AG04450 (cell line): Measurements from ENCODE around the gene SIDT1. TPM values are rescaled to one million over a fixed set of nuclear protein-coding genes. Genes with fewer than 3 reads are reported as not detected.
"Not testable (repeated sequence)": the region's sequence is repeated elsewhere in the genome, so short reads cannot be mapped to it uniquely, and the experiment has no call there.

Source experiments
- CTCF ChIA-PET: fragments of 300-600, 350-600 bp; formaldehyde crosslinking; extraction: SDS; loops from one replicate; lab custom pipeline; 2022; ENCODE audit warnings: antibody characterized with exemption, inconsistent platforms; lab: Charles Lee
- POLR2A ChIA-PET: fragments of 350-600 bp; formaldehyde crosslinking; extraction: SDS; loops from one replicate; lab custom pipeline; 2021; ENCODE audit warnings: antibody characterized with exemption, inconsistent platforms; lab: Yijun Ruan, JAX
- DNase-seq: peaks from one replicate; pipeline ENCODE4 v3.0.0-alpha.2; 2011; ENCODE audit warnings: low read depth, low spot score
- H3K27ac ChIP-seq: one replicate; pipeline ENCODE4 v1.5.1; 2012; ENCODE audit warnings: low read depth, low read length, control low read depth
- H3K27me3 ChIP-seq: one replicate; pipeline ENCODE4 v1.6.0; 2012; ENCODE audit warnings: low read length; ENCODE audit not compliant: control insufficient read depth, insufficient read depth
- H3K4me3 ChIP-seq: 2 replicates; pipeline ENCODE4 v1.5.1; 2011; ENCODE audit warnings: mild to moderate bottlenecking, low read depth, low read length, control low read depth
- H3K9me3 ChIP-seq: 2 replicates; pipeline ENCODE4 v1.5.1; 2012; ENCODE audit warnings: low read length; ENCODE audit not compliant: control insufficient read depth, insufficient read depth
- CTCF ChIP-seq: IDR thresholded peaks from 2 replicates; pipeline ENCODE4 v1.5.1; 2011; ENCODE audit warnings: low read depth, low read length, control low read depth, inconsistent platforms
- polyA plus RNA-seq: library from polyadenylated mRNA; depleted of rRNA; stranded (reverse); fragments of >200 nt; gene quantifications from 2 replicates; pipeline ENCODE4 v1.2.3, GENCODE V29; 2011

SIDT1 gene
- polyA plus RNA-seq, 1 experiment, result not detected

GRCh38 chr3:113629584-113630421 is 97.4 kb downstream of the SIDT1 start:
- Histone ChIP-seq H3K9me3 (no peaks in the 10 kb centered on the region; the same call in 1 of the 2 replicates), H3K27ac (no peak overlapping the region), H3K27me3 (peaks cover 5% of the 10 kb centered on the region), H3K4me3 (no peak overlapping the region)
- TF ChIP-seq CTCF, result no peak
- ChIA-PET POLR2A (no interaction called here), CTCF (interaction anchor here (0.9 kb wide), 1 partner anchor 24 kb away, joined by 3 read pairs; no protein-coding TSS in a partner anchor)
- no peak for DNase-seq

- no peak overlapping the region for H3K27ac ChIP-seq
Measured at GRCh38 chr3:113630956-113631542, 98.7 kb downstream of the SIDT1 start.

GRCh38 chr3:113631573-113631972 is 99.2 kb downstream of the SIDT1 start:
- Histone ChIP-seq H3K27me3 (peaks cover 2% of the 10 kb centered on the region), H3K9me3 (no peaks in the 10 kb centered on the region; the same call in 1 of the 2 replicates), H3K4me3 (no peak overlapping the region), H3K27ac (no peak overlapping the region)
- ChIA-PET POLR2A (interaction anchor here (0.9 kb wide), 1 partner anchor 65 kb away, joined by 3 read pairs; the partner anchor contains the start of gene USF3), CTCF (interaction anchor here (1.1 kb wide), 1 partner anchor 138 kb away, joined by 4 read pairs; no protein-coding TSS in a partner anchor)
- DNase-seq, result no peak
- TF ChIP-seq CTCF, result no peak

More at GRCh38 chr3:113630956-113631542, 98.7 kb downstream of the SIDT1 start:
- no peak for TF ChIP-seq CTCF
- H3K9me3 ChIP-seq, result no peaks in the 10 kb centered on the region; the same call in 1 of the 2 replicates
- ChIA-PET CTCF (interaction anchor here (0.6 to 1.1 kb wide), 3 partner anchors 9 to 137 kb away, joined by 3 to 5 read pairs (median 4); no protein-coding TSS in a partner anchor), POLR2A (interaction anchor here (0.5 to 0.9 kb wide), 2 partner anchors 65 to 470 kb away, joined by 3 read pairs; partner anchors contain the start of gene USF3)
- H3K4me3 ChIP-seq, result no peak overlapping the region
- no peak for DNase-seq
- H3K27me3 ChIP-seq, result peaks cover 2% of the 10 kb centered on the region

- no peak overlapping the region for H3K4me3 ChIP-seq
- CTCF ChIA-PET, result interaction anchor here (0.6 kb wide), 1 partner anchor 63 kb away, joined by 4 read pairs; no protein-coding TSS in a partner anchor
- H3K9me3 ChIP-seq, result no peaks in the 10 kb centered on the region; the same call in 1 of the 2 replicates
- H3K27me3 ChIP-seq, result peaks cover 2% of the 10 kb centered on the region
- H3K27ac ChIP-seq, result no peak overlapping the region
- TF ChIP-seq CTCF, result no peak
- DNase-seq, result no peak
- POLR2A ChIA-PET, result no interaction called here
Measured at GRCh38 chr3:113634782-113635474, 102.6 kb downstream of the SIDT1 start.

- H3K9me3 ChIP-seq, H3K4me3 ChIP-seq, H3K27ac ChIP-seq, H3K27me3 ChIP-seq, DNase-seq, POLR2A ChIA-PET: not testable (repeated sequence)
- CTCF ChIA-PET, result interaction anchor here (0.6 kb wide), 1 partner anchor 58 kb away, joined by 4 read pairs; no protein-coding TSS in a partner anchor
Measured at GRCh38 chr3:113636034-113636433, 103.7 kb downstream of the SIDT1 start.
